WTC11 (cell line): ENCODE measurements around the gene COG5. TPM values are rescaled to one million over a fixed set of nuclear protein-coding genes. Genes with fewer than 3 reads are reported as not detected.

ENCODE experiments used
- ATAC-seq: fragments of 200-7000 bp; cut with Tn5 transposase; 2 replicates; pipeline ENCODE4 v1.10.0; 2021; ENCODE audit warnings: mild to moderate bottlenecking, moderate library complexity
- CTCF ChIA-PET: fragments of 300-600 bp; sonication (Branson Sonifier 250); formaldehyde crosslinking; loops from one replicate; lab custom pipeline; 2021; ENCODE audit warnings: antibody characterized with exemption; lab: Charles Lee
- POLR2A ChIA-PET: fragments of 350-600 bp; sonication (Branson Sonifier 250); formaldehyde crosslinking; loops from one replicate; lab custom pipeline; 2021; ENCODE audit warnings: antibody characterized with exemption; lab: Charles Lee
- DNase-seq: peaks from one replicate; pipeline ENCODE4 v3.0.0; 2021; ENCODE audit warnings: low spot score
- H3K27ac Mint-ChIP-seq: 2 replicates; pipeline ENCODE4 v1.8.0; 2021; ENCODE audit warnings: mixed read lengths
- H3K27me3 Mint-ChIP-seq: 2 replicates; pipeline ENCODE4 v1.8.0; 2021; ENCODE audit warnings: low read depth, mild to moderate bottlenecking, moderate library complexity, mixed read lengths
- H3K36me3 Mint-ChIP-seq: 2 replicates; pipeline ENCODE4 v1.8.0; 2021; ENCODE audit warnings: mixed read lengths
- H3K4me1 Mint-ChIP-seq: 2 replicates; pipeline ENCODE4 v1.8.0; 2022; ENCODE audit warnings: mixed read lengths
- H3K4me3 Mint-ChIP-seq: 2 replicates; pipeline ENCODE4 v1.8.0; 2021; ENCODE audit warnings: mild to moderate bottlenecking, moderate library complexity, mixed read lengths
- H3K9me3 Mint-ChIP-seq: 2 replicates; pipeline ENCODE4 v1.8.0; 2021; ENCODE audit warnings: mixed read lengths
- ATF6 ChIP-seq: sonication (generic); formaldehyde crosslinking; IDR thresholded peaks from 2 replicates; pipeline ENCODE4 v1.8.1; 2023; ENCODE audit warnings: mild to moderate bottlenecking, missing genetic modification reagents
- CTCF ChIP-seq: fragments of 200-600 bp; IDR thresholded peaks from 2 replicates; pipeline ENCODE4 v1.8.0; 2022; ENCODE audit warnings: antibody characterized with exemption
- E2F1 ChIP-seq: sonication (generic); formaldehyde crosslinking; IDR thresholded peaks from 2 replicates; pipeline ENCODE4 v1.8.0; 2022; ENCODE audit warnings: mild to moderate bottlenecking, missing genetic modification reagents
- ELF4 ChIP-seq: sonication (generic); formaldehyde crosslinking; IDR thresholded peaks from 2 replicates; pipeline ENCODE4 v1.8.1; 2022; ENCODE audit warnings: low read depth, mild to moderate bottlenecking, moderate library complexity, missing genetic modification reagents
- ERG ChIP-seq: fragments of 250-450 bp; sonication (Bioruptor Pico); IDR thresholded peaks from 2 replicates; pipeline ENCODE4 v1.8.0; 2021; ENCODE audit warnings: mild to moderate bottlenecking
- FOXJ3 ChIP-seq: sonication (generic); formaldehyde crosslinking; IDR thresholded peaks from 2 replicates; pipeline ENCODE4 v1.9.0; 2021; ENCODE audit warnings: missing genetic modification reagents, mild to moderate bottlenecking, borderline replicate concordance
- FOXP1 ChIP-seq: sonication (generic); formaldehyde crosslinking; IDR thresholded peaks from 2 replicates; pipeline ENCODE4 v1.8.0; 2022; ENCODE audit warnings: missing genetic modification reagents, mild to moderate bottlenecking, moderate library complexity, borderline replicate concordance
- GRHL2 ChIP-seq: fragments of 250-450 bp; sonication (Bioruptor Pico); IDR thresholded peaks from 2 replicates; pipeline ENCODE4 v1.8.0; 2022; ENCODE audit warnings: mild to moderate bottlenecking, moderate library complexity; ENCODE audit not compliant: insufficient replicate concordance, severe bottlenecking
- MAX ChIP-seq: sonication (generic); formaldehyde crosslinking; IDR thresholded peaks from 2 replicates; pipeline ENCODE4 v1.8.0; 2022; ENCODE audit warnings: mild to moderate bottlenecking, missing genetic modification reagents
- NFATC4 ChIP-seq: fragments of 250-450 bp; sonication (Bioruptor Pico); IDR thresholded peaks from 2 replicates; pipeline ENCODE4 v1.9.0; 2021; ENCODE audit warnings: mild to moderate bottlenecking
- PRRX2 ChIP-seq: fragments of 250-450 bp; sonication (Bioruptor Pico); IDR thresholded peaks from 2 replicates; pipeline ENCODE4 v1.8.0; 2021; ENCODE audit warnings: mild to moderate bottlenecking
- SMAD4 ChIP-seq: sonication (generic); formaldehyde crosslinking; IDR thresholded peaks from 2 replicates; pipeline ENCODE4 v1.8.0; 2022; ENCODE audit warnings: mild to moderate bottlenecking, missing genetic modification reagents
- TCF7 ChIP-seq: sonication (generic); formaldehyde crosslinking; IDR thresholded peaks from 2 replicates; pipeline ENCODE4 v1.8.0; 2022; ENCODE audit warnings: mild to moderate bottlenecking, low read depth, missing genetic modification reagents, moderate library complexity
- TEAD4 ChIP-seq: sonication (generic); formaldehyde crosslinking; IDR thresholded peaks from 2 replicates; pipeline ENCODE4 v1.8.0; 2022; ENCODE audit warnings: mild to moderate bottlenecking, missing genetic modification reagents
- ZNF317 ChIP-seq: sonication (generic); formaldehyde crosslinking; IDR thresholded peaks from 2 replicates; pipeline ENCODE4 v1.8.1; 2023; ENCODE audit warnings: low read depth, mild to moderate bottlenecking, moderate library complexity, missing genetic modification reagents, borderline replicate concordance
- ZNF416 ChIP-seq: fragments of 250-450 bp; sonication (Bioruptor Pico); IDR thresholded peaks from 2 replicates; pipeline ENCODE4 v1.9.0; 2021; ENCODE audit warnings: mild to moderate bottlenecking, inconsistent platforms
- ZNF425 ChIP-seq: fragments of 250-450 bp; sonication (Bioruptor Pico); conservative IDR thresholded peaks from 2 replicates; pipeline ENCODE4 v1.9.0; 2021; ENCODE audit warnings: mild to moderate bottlenecking
- total RNA-seq: library from RNA; stranded (reverse); gene quantifications from 3 replicates; pipeline ENCODE4 v1.2.3, GENCODE V29; 2021

COG5 gene
- total RNA-seq, 1 experiment from 2014 or later: 23.8 TPM

- TF ChIP-seq FOXJ3 (CRISPR knock-in tag): no peak
- no peak for TF ChIP-seq ERG
- no peak for TF ChIP-seq TEAD4 (CRISPR knock-in tag)
- no peak for TF ChIP-seq TCF7 (CRISPR knock-in tag)
- no peak for TF ChIP-seq ELF4 (CRISPR knock-in tag)
- no peak for TF ChIP-seq ATF6 (CRISPR knock-in tag)
- no peak for TF ChIP-seq ZNF425
- no peak for TF ChIP-seq FOXP1 (CRISPR knock-in tag)
- TF ChIP-seq ZNF317 (CRISPR knock-in tag): no peak
- TF ChIP-seq NFATC4: no peak
- no peak for TF ChIP-seq CTCF
- TF ChIP-seq MAX (CRISPR knock-in tag): no peak
- no peak for TF ChIP-seq GRHL2 (CRISPR knock-in tag)
- TF ChIP-seq ZNF416 (CRISPR knock-in tag): no peak
- TF ChIP-seq PRRX2 (CRISPR knock-in tag): no peak
- TF ChIP-seq SMAD4 (CRISPR knock-in tag): no peak
- TF ChIP-seq E2F1: no peak
- H3K36me3 Mint-ChIP-seq: peaks cover 42% of the 10 kb centered on the region
- H3K4me3 Mint-ChIP-seq: no peak overlapping the region
- no peaks in the 10 kb centered on the region; the same call in 1 of the 2 replicates for H3K4me1 Mint-ChIP-seq
- POLR2A ChIA-PET: interaction anchor here (0.7 kb wide), 1 partner anchor 470 kb away, joined by 4 read pairs; no protein-coding TSS in a partner anchor
- DNase-seq: peak; percentile 20
- ATAC-seq: peak; percentile 65
- no peaks in the 10 kb centered on the region for H3K27me3 Mint-ChIP-seq
- peaks cover 37% of the 10 kb centered on the region for H3K9me3 Mint-ChIP-seq
- CTCF ChIA-PET: interaction anchor here (0.6 kb wide), 1 partner anchor 155 kb away, joined by 3 read pairs; no protein-coding TSS in a partner anchor
- H3K27ac Mint-ChIP-seq: no peak overlapping the region
These were observed 56.9 kb downstream of the COG5 start for GRCh38 chr7:107506674-107507339.
